NCI-H2107 treated with DMSO at 0.1 percent for 48 hours (cell line): ENCODE data around the gene CABP7.
A peak's percentile ranks its signal among the peaks of the same experiment; 100 is the strongest.

Experiments
- DNase-seq: peaks from one replicate; lab custom pipeline; 2025; ENCODE audit not compliant: unreplicated experiment; lab: John Stamatoyannopoulos, UW

CABP7 gene

DNA sequence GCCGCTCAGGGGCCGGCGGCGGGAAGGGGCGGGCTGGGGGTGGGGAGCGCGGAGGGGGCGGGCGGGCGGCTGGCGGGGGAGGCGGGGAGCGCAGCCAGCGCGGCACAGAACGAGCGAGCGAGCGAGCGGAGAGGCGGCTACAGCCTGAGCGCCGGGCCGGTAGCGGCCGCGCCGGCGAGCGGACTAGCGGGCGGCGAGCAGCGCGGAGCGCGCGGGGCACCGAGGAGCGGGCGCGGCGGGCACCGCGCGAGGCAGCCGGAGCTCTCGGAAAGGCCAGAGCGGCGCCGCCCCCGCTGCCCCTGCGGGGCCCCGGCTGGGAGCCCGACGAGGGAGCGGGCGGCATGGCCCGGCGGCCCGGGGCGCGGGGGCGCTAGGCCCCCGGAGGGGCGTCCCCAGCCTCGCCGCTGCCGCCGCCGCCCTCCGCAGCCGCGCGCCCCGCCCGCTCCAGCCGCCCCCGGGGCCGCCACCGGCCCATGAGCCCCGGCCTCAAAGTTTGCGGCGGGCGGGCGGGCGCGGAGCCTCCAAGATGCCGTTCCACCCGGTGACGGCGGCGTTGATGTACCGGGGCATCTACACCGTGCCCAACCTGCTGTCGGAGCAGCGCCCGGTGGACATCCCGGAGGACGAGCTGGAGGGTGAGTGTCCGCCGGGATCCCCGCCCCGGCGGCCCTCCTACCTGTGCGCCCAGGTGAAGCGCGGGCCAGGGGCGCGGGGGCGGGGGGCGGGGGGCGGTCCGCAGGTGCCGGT lies at the start of gene CABP7:
CABP7 (plus strand) TSS at position 105 of the 747 bp plus-strand sequence; CDS start at position 527, 422 bp downstream.
- DNase-seq = no peak

DNA sequence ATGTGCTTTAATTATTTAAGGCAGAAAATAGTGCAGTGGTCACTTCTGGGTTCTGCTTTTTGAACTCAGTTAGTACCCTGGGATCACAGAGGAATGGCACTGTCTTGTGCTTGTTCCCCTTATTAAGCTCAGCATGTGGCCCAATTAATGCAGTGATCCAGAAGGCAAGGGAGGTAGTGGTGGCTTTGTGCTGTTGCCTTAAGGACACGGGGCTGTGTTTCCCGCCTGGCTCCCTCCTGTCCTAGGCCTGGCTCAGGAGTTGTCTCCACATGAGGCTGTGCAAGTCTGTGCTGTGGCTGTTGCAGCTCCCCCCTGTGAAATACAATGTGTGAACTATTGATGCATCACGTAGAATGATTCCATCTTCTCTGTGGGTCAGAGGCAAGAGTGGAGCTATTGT lies 49.2 kb upstream of the CABP7 start:
- DNase-seq = no peak

DNA sequence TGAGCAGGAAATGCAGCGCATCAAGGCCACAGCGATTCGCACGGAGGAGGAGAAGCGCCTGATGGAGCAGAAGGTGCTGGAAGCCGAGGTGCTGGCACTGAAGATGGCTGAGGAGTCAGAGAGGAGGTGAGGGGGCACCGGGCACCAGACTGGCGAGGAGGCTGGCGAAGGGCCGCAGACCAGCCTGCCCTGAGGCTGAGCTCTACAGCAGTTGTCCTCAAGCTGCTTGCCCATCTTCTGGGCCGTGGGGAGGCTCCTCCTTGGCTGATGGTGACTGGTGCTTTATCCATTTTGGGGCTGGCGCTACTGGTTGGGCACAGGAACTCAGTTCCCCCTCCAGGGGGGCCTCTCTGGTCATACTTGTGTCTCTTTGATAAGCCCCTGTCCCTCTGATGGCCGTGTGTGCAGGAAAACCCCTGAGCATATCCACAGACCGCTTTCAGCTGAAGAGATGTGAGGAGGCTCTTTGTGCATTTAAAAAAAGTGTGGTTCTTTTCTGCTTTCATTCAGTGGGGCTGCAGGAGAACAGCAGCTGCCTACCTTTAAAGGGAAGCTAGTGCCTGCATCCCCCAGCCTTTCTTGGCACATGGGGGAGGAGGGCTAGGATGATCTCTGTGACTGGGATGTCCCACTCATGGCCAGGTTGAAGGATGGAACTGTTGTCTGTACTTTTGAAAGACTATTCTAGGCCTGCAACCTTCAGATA lies 46.3 kb upstream of the CABP7 start:
- DNase-seq = no peak

DNA sequence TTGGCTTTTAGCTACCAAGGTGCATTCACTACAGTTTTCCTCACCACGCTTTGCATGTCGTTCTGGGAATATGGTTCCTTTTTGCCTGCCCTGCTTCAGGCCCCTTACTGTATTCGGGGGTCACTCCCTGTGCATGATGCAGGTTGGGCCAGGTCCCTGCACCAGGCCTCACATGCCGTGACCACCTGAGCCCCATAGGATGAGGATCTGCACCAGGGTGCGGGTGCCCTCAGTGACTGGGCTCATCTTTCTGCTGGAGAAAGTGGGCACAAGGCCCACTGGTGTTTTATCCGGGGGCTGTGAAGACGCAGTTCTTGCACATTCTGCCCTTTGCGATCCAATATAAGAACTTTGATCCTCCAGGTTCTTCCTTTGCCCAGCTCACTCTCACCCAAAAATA lies 45.7 kb upstream of the CABP7 start:
- DNase-seq = no peak

DNA sequence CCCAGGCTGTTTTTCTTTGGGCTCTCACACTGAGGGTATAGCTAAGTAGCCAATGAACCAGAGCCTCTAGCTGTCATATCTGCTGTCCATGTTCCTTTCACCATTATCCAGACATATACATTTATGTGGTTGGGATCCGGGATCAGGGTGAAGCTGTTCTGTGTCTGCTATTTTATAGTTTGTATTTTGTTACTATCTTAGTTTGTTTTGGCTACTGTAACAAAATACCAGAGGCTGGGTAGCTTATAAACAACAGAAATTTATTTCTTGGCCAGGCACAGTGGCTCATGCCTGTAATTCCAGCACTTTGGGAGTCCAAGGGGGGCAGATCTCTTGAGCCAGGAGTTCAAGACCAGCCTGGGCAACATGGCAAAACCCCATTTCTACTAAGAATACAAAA lies 40.5 kb upstream of the CABP7 start:
- no peak for DNase-seq

DNA sequence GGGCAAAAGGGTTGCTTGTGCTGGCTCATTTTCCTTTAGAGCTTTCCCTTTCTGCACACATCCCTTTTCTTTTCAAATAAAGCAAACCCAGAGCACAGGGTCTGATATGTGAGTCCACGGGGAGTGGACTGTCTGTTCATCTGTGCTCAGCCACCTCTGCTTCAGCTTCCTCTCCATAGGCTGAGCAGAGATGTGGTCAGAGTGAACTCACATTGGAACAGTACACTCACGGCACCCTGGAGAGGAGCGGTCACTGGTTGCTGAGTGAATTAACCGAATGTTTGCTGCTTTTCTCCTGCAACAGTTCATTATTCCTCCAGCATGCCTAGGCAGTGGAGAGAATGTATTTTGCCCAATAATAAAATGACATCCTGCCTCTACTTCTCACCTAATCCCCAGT lies 36.3 kb upstream of the CABP7 start:
- DNase-seq = no peak

DNA sequence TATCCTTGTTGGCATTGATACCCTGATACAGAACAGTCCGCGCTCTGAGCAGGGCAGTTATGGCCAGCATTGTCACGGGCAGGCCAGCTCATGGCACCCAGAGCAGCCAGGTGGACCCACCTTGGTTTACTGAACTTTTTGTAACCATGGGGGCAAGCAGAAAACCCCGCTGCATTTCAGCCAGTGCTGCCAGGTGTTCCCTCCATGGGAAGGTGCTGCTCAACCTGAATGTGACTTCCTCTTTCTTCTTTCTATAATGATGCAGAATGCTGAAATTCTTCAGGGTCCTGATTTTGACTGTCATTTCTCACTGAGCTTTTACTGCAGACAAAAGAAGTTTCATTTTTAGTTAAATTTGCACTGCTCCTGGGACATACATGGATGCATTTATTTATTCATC lies 35.6 kb upstream of the CABP7 start:
- DNase-seq = no peak

DNA sequence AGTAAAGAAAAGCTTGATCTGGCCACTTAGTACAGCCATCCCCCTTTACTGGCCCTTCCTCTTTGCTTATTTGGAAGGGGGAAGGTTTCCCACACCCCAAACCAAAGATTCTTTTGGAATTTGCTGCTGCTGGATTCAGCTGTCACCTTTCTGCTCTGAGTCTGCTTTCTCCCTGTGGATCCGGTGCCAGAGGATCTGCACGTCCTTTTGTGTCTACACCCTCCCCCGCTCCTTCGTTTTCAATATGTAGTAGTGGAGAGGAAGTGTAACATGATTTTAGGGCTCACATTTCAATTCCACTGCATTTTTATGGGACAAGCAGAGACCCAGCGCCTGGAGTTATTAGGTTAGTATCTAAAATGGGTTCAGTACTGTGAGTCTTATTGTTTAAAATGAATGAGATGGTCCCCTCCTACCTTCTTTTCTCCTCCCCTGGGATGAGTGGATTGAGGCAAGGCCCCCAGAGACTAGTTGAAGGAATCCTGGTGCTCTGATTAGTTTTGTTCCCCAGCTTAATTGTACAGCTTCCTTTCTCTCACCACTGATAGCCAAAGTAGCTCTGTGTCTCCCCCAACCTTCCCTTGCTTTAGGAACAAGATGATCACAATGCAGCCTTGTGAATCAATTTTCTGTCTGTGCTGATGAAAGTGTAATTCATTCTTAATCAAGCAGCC lies 30.5 kb upstream of the CABP7 start:
- peak; percentile 62 for DNase-seq

DNA sequence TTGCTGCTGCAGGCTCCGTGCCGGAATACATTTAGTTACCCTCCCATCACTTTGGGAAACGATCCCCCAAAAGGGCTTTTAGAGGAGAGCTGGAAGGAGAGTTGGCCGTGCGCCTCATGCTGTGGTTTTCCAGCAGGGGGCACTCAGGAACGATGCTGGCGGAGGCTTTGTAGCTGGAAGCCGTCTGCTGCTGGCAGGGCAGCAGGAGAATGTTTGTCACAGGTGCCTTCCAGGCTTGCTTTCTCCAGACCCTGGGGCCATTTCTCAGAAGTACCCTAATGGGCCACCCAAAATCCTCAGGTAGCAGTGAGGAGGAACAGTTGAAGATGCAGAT lies 30.0 kb upstream of the CABP7 start:
- DNase-seq = peak; percentile 59

DNA sequence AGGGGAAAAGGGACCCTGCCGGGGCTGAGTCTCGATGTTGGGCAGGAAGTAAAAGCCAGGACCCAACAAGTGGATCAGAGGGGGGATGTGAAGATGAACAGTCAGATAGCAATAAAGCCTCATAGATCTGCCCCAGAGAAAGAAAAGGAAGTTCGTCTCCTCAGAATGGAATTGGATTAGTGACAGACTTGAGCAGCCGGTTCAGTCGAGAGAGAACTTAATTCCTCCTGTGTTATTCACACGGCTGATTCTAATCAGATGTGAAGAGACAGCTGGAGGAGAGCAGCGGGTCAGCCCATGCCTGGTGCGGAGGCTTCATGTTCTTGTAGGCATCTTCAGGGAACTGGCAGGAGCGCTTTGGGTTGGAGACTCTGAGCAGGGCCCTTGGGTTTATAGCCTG lies 29.3 kb upstream of the CABP7 start:
- no peak for DNase-seq

DNA sequence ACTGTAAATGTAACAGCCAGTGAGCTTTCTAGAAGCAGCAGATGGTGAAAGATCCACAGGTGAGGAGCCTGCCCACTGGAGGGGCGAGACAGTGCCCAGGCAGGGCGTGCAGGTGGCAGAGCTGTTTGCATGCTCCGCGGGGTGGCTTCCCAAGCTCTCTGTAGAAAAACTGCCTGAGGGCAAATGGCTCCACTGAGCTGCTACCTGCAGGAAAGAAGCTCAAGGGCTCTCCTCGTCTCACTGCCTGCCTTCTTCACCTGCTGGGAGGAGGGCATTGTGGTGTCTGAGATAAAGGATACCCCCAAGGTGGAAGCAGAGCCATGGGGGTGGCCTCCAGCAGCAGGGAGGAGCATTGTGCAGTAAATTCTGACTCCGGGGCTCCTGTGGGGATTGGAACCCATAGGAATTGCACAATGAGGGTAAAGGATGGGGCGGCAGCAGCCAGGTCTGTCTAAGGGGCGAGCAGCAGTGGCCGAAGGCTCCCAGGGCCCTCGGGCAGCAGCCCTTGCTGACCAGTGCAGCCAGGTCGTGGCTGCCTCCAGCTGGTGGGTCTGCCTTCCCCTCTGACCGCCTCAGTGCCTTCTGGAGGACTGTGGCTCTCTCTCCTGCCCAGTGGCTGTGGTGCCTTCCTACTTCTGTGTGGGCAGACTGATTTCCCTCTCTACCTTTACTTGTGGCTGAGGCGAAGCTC lies 28.0 kb upstream of the CABP7 start:
- DNase-seq = no peak

DNA sequence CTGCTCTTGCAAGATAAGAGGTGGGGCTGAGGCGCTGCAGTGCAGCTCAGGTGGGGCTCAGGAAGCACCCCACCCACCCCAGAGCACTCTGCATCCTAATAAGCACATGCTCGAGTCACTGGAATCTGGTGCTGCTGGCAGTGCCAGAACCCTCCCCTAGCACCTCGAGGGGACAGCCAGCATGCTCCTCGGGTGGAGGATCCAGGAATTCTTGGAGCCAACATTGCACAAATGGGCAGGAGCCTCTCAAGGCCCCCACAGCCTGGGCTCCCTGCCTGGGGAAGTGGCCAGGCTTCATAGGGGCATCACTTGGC lies 27.5 kb upstream of the CABP7 start:
- no peak for DNase-seq

DNA sequence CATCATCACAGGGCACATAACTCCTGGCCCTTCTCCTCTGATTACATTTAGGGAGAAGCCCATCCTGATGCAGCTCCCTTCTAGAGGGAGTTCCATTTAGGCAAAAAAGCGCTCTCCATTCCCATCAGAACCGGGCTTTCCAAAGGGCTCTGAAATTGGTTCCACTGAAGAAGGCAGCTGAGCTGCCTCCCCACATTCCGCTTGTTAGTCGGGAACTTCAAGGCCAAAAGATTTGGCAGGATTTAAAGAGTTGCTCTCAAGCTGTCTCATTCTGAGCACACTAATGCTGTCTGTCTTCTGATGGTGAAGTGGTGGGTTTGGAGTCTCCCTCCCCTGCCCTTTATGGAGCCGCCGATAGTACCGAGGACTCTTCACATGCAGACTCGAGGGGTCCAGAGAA lies 26.6 kb upstream of the CABP7 start:
- DNase-seq = no peak

DNA sequence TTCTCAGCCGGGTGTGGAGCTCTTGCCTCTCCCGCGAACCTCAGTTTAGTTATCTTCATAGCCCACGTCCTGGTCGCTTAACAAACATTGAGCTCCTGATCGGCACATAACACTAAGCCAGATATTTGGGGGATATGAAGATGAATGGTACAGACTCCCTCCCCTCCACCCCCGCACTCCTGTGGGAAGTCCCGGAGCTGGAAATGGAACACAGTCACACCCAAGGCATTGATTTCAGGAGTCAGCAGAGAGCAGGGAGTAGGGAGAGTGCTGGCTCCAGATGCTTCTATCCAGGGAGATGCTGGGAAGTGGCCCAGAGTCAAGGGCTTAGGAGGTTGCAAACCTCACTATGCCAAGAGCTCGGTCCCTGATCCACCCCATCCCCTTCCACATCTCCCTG lies 26.1 kb upstream of the CABP7 start:
- DNase-seq = no peak

DNA sequence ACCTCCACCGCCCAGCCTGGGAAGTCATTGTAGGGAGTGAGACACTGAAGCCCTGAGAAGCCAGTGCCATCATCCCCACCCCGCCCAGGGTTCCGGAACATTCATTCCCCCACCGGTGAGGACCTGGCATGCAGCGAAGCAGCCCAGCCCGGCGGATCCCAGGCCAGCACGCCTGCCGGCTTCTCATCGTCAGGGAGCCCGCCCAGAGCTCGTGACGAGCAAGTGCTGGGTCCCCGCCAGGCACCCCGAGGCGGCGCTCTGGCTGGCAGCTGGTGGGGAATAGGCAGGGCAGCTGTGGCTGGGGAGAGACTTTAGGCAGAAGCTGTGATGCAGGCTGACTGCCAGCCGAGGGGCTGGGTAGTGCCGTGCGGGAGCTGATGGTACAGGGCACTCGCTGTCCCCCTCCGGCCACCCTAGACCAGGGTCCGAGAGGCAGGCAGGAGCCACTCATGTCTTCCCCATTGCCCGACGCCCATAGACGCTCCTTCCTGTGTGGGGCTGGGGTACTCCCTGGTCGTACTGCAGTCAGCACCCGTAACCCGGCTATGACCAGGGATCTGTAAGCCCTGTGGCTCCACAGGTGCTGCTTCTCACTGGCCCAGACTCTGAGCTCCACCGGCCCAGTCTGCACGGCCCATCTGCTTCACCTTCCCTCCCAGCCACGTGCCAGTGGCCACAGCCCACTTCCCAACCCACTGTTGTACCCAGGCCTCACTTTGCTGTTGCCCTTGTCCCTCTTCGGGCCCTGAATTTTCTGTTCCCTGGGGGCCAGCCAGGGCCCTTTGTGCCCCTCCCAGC lies 24.5 kb upstream of the CABP7 start:
- DNase-seq = peak; percentile 17

DNA sequence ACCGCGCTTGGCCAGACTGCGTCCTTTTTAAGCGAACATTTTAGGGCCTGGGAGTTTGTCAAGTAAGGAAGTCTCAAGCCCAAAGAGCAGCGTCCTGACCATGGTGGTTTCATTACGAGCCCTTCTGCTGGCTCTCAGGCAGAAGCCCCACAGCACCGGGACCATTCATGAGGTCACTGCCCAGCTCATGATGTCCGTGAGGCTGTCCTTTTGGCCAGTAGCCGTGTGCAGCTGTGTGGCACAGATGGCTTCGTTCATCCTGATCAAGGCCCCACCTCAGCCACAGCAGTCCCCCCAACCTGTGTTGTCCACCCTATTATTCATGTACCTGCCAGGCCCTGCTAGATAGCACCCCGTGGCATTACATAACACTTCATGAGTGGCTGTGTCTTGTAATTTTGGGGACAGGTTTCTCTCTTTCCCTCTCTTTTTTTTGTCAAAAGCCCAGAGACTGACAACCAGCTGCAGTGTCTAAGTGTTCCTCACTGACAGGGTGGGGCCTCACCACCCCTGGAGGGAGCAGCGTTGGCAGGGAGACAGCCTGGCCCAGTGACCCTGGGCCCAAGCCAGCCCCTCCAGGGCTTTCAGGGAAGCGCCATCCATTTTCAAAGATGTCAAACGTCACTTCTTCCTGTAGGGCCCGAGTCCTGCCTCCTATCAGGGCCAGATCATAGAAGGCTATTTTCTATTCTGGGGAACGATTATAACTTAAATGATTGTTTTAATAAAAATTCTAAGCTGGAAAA lies 21.8 kb upstream of the CABP7 start:
- DNase-seq = no peak

DNA sequence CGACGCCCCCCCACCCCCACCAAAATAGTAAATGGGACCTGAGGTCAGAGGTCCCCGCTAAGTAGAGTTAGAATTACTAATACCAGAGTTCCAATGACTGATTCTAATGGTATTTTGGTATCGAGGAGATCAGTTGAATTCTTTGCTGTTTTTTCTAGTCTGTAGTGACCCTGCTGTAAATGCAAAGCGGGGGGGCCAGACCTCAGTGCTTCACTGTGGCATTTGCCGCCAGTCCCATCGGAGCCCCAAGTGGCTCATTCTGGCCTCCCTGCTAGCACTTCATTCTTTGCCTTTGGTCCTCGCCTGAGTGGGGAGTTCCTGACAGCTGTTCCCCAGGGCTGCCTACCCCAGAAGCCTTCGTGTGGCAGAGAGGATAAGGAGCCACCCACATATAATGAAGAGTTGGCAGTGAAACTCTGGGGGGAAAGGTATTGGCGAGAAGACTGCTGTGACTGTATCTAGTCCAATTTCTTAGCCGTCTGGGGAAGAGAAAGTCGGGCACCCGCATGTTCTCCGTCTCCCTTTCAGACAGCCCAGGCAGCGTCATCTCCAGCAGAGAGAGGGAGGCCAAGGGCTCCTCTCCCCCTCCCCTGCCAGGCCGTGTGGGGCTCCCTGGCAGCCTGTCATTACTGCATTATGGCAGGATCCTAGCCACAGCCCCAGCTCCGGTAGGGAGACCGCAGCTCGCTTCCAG lies 19.4 kb upstream of the CABP7 start:
- peak; percentile 52 for DNase-seq

DNA sequence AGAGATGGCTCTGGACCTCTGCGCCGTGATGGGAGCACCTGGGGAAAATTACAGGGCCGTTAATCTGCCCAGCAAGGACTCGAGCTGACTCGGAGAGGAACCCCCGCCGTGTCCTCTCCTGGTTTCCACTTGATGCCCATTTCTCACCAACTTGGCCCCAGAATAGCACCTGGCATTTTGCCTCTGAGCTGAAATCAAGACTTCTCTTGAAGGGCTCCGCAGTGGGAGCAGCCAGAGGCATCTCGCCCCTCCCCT lies 19.0 kb upstream of the CABP7 start:
- DNase-seq = peak; percentile 52

DNA sequence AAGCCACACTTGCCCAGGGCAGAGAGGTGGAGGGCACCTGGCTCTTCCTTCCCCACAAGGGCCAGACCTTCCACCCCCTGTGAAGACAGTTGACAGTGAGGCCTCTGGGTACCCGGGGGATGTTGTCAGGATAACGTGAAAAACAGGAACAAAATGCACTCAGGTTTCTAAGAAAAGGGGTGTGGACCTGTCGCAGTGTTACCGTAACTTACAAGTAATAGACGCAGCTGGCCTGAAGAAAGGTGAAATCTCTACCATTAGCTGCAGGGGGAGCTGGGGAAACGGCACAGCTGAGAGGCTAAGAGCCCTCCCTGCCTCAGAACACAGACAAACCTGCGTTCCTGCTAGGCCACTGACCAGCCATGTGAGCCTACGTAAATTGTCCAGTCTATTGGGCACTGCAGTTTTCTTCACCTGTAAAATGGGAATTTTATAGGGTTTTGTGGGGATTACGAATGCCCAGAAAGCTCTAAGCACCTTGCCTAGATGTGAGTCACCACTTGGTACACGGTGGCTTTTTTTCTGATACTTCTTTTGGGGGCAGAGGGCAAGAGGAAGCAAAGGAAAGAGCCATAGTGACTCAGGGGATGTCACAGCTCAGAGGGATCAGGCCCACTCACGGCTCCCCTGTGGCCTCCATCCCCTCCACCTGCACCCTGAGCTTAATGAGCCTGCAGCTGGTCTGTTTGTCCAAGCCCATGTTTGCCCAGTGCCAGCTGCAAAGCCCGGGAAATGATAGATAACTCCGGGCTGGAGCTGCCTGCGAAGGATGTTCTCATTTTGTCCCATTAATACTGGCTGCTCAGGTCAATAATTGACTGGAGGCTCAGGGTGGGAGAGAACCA lies 18.4 kb upstream of the CABP7 start:
- DNase-seq = peak; percentile 14
